Loucy (cell line): ENCODE results near the gene PIBF1.

ENCODE experiments used
- H2AFZ ChIP-seq: fragments of 200-600 bp; sonication (generic); 2 replicates; pipeline ENCODE4 v1.6.0; 2016; ENCODE audit warnings: antibody characterized with exemption, mild to moderate bottlenecking, low read length, moderate library complexity
- H3F3A ChIP-seq: fragments of 200-600 bp; 2 replicates; pipeline ENCODE4 v1.6.0; 2016; ENCODE audit warnings: antibody characterized with exemption, low read depth, mild to moderate bottlenecking
- H3K27me3 ChIP-seq: fragments of 200-600 bp; sonication (generic); 2 replicates; pipeline ENCODE4 v1.6.1; 2014; ENCODE audit warnings: low read length, mild to moderate bottlenecking; ENCODE audit not compliant: insufficient read depth, poor library complexity, severe bottlenecking
- H3K36me3 ChIP-seq: fragments of 200-600 bp; sonication (generic); 2 replicates; pipeline ENCODE4 v1.6.1; 2016; ENCODE audit warnings: low read length; ENCODE audit not compliant: insufficient read depth
- H3K4me1 ChIP-seq: fragments of 200-600 bp; sonication (generic); 2 replicates; pipeline ENCODE4 v1.5.1; 2014; ENCODE audit warnings: low read length, mild to moderate bottlenecking; ENCODE audit not compliant: insufficient read depth, poor library complexity, severe bottlenecking
- H3K4me2 ChIP-seq: fragments of 200-600 bp; sonication (generic); 2 replicates; pipeline ENCODE4 v1.6.0; 2014; ENCODE audit warnings: antibody characterized with exemption, low read length, low read depth, mild to moderate bottlenecking; ENCODE audit not compliant: poor library complexity, severe bottlenecking
- H3K4me3 ChIP-seq: fragments of 200-600 bp; sonication (generic); 2 replicates; pipeline ENCODE4 v1.5.1; 2014; ENCODE audit warnings: low read length, mild to moderate bottlenecking, mixed read lengths; ENCODE audit not compliant: poor library complexity, severe bottlenecking
- H3K79me2 ChIP-seq: fragments of 200-600 bp; sonication (generic); 2 replicates; pipeline ENCODE4 v1.6.1; 2014; ENCODE audit warnings: low read length; ENCODE audit not compliant: insufficient read depth
- H3K9ac ChIP-seq: fragments of 200-600 bp; sonication (generic); 2 replicates; pipeline ENCODE4 v1.6.0; 2014; ENCODE audit warnings: mild to moderate bottlenecking, low read depth, low read length, moderate library complexity; ENCODE audit not compliant: poor library complexity, severe bottlenecking
- H3K9me2 ChIP-seq: fragments of 200-600 bp; sonication (generic); replicated peaks from 2 replicates; pipeline ENCODE4 v1.6.1; 2016; ENCODE audit warnings: low read depth, low read length, mixed read lengths
- H3K9me3 ChIP-seq: fragments of 200-600 bp; sonication (generic); 2 replicates; pipeline ENCODE4 v1.6.1; 2014; ENCODE audit warnings: mild to moderate bottlenecking, antibody characterized with exemption, low read length, low read depth; ENCODE audit not compliant: insufficient read depth
- H4K20me1 ChIP-seq: fragments of 200-600 bp; sonication (generic); 2 replicates; pipeline ENCODE4 v1.6.0; 2014; ENCODE audit warnings: antibody characterized with exemption, low read length, mild to moderate bottlenecking; ENCODE audit not compliant: insufficient read depth, poor library complexity, severe bottlenecking
- CTCF ChIP-seq: fragments of 200-600 bp; sonication (generic); conservative IDR thresholded peaks from 2 replicates; pipeline ENCODE4 v1.5.1; 2014; ENCODE audit warnings: mild to moderate bottlenecking, antibody characterized with exemption, low read length
- EZH2phosphoT487 ChIP-seq: fragments of 200-600 bp; IDR thresholded peaks from 2 replicates; pipeline ENCODE4 v1.6.1; 2018; ENCODE audit warnings: antibody characterized with exemption, mild to moderate bottlenecking, moderate library complexity, borderline replicate concordance

The PIBF1 gene

GRCh38 chr13:72792640-72793039, 10.7 kb downstream of the PIBF1 start:
- H3K36me3 ChIP-seq, result peaks cover 52% of the 10 kb centered on the region
- H3K4me3 ChIP-seq, result no peak overlapping the region
- no peaks in the 10 kb centered on the region for H4K20me1 ChIP-seq
- H3K79me2 ChIP-seq, result peaks cover 24% of the 10 kb centered on the region
- no peak overlapping the region for H3K4me2 ChIP-seq
- H3K9ac ChIP-seq, result no peak overlapping the region
- H2AFZ ChIP-seq, result no peak overlapping the region
- no peaks in the 10 kb centered on the region for H3K9me3 ChIP-seq
- TF ChIP-seq CTCF, result no peak
- peaks cover 8% of the 10 kb centered on the region for H3K4me1 ChIP-seq
- no peaks in the 10 kb centered on the region for H3F3A ChIP-seq
- no peaks in the 10 kb centered on the region for H3K9me2 ChIP-seq
- H3K27me3 ChIP-seq, result no peaks in the 10 kb centered on the region

GRCh38 chr13:72798817-72799216, 16.9 kb downstream of the PIBF1 start:
- Histone ChIP-seq H2AFZ (no peak overlapping the region), H3K9me3 (no peaks in the 10 kb centered on the region), H3F3A (no peaks in the 10 kb centered on the region), H3K4me2 (no peak overlapping the region), H3K4me3 (no peak overlapping the region), H3K9ac (no peak overlapping the region), H3K4me1 (no peaks in the 10 kb centered on the region), H3K27me3 (no peaks in the 10 kb centered on the region), H3K9me2 (no peaks in the 10 kb centered on the region), H4K20me1 (no peaks in the 10 kb centered on the region), H3K36me3 (peaks cover 66% of the 10 kb centered on the region), H3K79me2 (no peaks in the 10 kb centered on the region)
- TF ChIP-seq EZH2phosphoT487 (no peak), CTCF (no peak)

GRCh38 chr13:72804301-72804700, 22.4 kb downstream of the PIBF1 start:
- H3K27me3 ChIP-seq, result no peaks in the 10 kb centered on the region
- H3K9ac ChIP-seq, result no peak overlapping the region
- peaks cover 34% of the 10 kb centered on the region; the same call in 1 of the 2 replicates for H3K36me3 ChIP-seq

More at GRCh38 chr13:72804301-72804700, 22.4 kb downstream of the PIBF1 start:
- no peaks in the 10 kb centered on the region; the same call in 1 of the 2 replicates for H3F3A ChIP-seq
- no peaks in the 10 kb centered on the region for H3K79me2 ChIP-seq
- no peak overlapping the region for H2AFZ ChIP-seq
- no peak overlapping the region for H3K4me2 ChIP-seq
- H4K20me1 ChIP-seq, result peaks cover 3% of the 10 kb centered on the region
- no peak overlapping the region for H3K4me3 ChIP-seq
- no peaks in the 10 kb centered on the region for H3K4me1 ChIP-seq
- no peaks in the 10 kb centered on the region for H3K9me2 ChIP-seq
- H3K9me3 ChIP-seq, result no peaks in the 10 kb centered on the region
- no peak for TF ChIP-seq EZH2phosphoT487
- no peak for TF ChIP-seq CTCF
